ENCODE results near the gene BRAF. TPM values are rescaled to one million over a fixed set of nuclear protein-coding genes. Genes with fewer than 3 reads are reported as not detected.

The BRAF gene
- total RNA-seq, 1 donor from 2014 or later, result 13.3 TPM

DNA sequence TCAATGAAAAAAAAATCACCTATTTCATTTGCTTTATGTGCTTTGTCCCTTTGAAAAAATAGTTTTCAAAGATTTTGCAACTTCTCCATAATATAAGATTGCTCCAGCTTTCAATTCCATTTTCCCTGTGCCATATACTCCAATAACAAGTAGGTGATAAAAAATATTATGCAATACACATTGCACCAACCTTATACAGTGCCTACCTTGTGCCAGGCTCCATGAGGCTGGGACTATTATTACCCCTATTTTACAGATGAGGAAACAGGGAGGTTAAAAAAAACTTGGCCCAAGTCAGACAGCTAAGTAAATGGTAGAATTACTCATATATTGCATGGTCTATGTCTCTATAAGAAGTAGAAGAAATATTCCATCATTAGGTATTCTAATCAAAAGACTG, 57.8 kb downstream of the BRAF start:
- DNase-seq (ENCODE audit: low read depth), result no peak
- Histone ChIP-seq H3K36me3 (ENCODE audit: control insufficient read depth, insufficient read depth, low read length) (no peaks in the 10 kb centered on the region), H3K4me3 (ENCODE audit: low read depth, low read length) (no peak overlapping the region), H3K27me3 (ENCODE audit: control insufficient read depth, insufficient read depth, low read length) (no peaks in the 10 kb centered on the region)
- TF ChIP-seq, protein P1, sequence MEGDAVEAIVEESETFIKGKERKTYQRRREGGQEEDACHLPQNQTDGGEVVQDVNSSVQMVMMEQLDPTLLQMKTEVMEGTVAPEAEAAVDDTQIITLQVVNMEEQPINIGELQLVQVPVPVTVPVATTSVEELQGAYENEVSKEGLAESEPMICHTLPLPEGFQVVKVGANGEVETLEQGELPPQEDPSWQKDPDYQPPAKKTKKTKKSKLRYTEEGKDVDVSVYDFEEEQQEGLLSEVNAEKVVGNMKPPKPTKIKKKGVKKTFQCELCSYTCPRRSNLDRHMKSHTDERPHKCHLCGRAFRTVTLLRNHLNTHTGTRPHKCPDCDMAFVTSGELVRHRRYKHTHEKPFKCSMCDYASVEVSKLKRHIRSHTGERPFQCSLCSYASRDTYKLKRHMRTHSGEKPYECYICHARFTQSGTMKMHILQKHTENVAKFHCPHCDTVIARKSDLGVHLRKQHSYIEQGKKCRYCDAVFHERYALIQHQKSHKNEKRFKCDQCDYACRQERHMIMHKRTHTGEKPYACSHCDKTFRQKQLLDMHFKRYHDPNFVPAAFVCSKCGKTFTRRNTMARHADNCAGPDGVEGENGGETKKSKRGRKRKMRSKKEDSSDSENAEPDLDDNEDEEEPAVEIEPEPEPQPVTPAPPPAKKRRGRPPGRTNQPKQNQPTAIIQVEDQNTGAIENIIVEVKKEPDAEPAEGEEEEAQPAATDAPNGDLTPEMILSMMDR (IDR thresholded peaks at IDR 0.05; ENCODE audit: insufficient read depth, low read length, poor library complexity, severe bottlenecking), result no peak

DNA sequence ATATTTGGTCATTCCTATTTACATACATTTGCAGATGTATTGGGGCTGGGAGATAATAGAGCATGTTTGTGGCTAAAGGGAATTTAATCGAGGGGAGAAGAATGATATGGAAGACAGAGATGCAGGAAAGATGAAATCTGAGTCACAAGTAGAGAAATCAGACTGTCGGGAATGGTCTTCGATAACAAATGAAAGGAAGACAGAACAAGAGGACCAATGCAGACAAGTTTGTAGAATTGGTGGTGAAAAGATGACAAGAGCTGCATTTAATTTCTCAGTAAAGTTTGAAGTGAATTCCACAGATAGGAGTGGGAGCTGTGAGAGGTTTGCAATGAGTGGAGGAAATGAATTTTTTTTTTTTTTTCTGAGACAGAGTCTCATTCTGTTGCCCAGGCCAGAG, 60.0 kb downstream of the BRAF start:
- TF ChIP-seq, protein P1 (IDR thresholded peaks at IDR 0.05; ENCODE audit: insufficient read depth, low read length, poor library complexity, severe bottlenecking), result no peak
- DNase-seq (ENCODE audit: low read depth), result no peak

DNA sequence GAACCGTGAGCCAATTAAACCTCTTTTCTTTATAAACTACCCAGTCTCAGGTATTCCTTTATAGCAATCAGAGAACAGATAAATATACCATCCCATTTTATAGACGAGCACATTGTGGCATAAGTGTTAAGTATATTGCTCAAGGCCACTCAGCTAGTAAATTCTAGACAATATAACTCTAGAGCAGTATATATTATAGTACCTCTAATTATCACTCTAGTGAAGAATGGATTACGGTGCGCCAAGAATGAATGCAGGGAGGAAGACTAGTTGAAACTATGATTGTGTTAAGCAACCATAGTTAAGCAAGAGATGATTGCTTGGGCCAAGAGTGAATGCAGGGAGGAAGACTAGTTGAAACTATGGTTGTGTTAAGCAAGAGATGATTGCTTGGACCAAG, 60.9 kb downstream of the BRAF start:
- no peaks in the 10 kb centered on the region for H3K27me3 ChIP-seq (ENCODE audit: control insufficient read depth, insufficient read depth, low read length)
- DNase-seq (ENCODE audit: low read depth), result no peak
- H3K36me3 ChIP-seq (ENCODE audit: control insufficient read depth, insufficient read depth, low read length), result no peaks in the 10 kb centered on the region
- TF ChIP-seq, protein P1 (IDR thresholded peaks at IDR 0.05; ENCODE audit: insufficient read depth, low read length, poor library complexity, severe bottlenecking), result no peak
- no peak overlapping the region for H3K4me3 ChIP-seq (ENCODE audit: low read depth, low read length)

More for the DNA sequence above, 60.0 kb downstream of the BRAF start:
- Histone ChIP-seq H3K4me3 (ENCODE audit: low read depth, low read length) (no peak overlapping the region), H3K36me3 (ENCODE audit: control insufficient read depth, insufficient read depth, low read length) (no peaks in the 10 kb centered on the region), H3K27me3 (ENCODE audit: control insufficient read depth, insufficient read depth, low read length) (no peaks in the 10 kb centered on the region)

DNA sequence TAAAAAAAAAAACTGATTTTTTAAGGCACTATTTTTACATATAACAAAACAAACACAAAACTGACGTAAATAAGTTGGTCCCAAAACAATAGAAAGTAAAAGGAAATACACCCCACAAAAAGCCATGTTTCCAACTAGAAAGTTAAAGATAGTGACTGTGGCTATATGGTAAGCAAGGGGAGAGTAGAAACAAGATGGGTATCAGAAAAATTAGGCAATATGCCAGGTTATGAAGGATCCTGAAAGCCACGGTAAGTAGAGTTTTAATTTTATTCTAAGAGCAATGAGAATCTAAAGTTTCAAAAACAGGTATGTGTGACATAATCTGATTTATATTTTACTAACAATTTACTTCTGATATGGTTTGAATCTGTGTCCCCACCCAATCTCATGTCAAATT, 61.5 kb downstream of the BRAF start:
- Histone ChIP-seq H3K36me3 (ENCODE audit: control insufficient read depth, insufficient read depth, low read length) (no peaks in the 10 kb centered on the region), H3K4me3 (ENCODE audit: low read depth, low read length) (no peak overlapping the region), H3K27me3 (ENCODE audit: control insufficient read depth, insufficient read depth, low read length) (no peaks in the 10 kb centered on the region)
- DNase-seq (ENCODE audit: low read depth), result no peak
- TF ChIP-seq, protein P1 (IDR thresholded peaks at IDR 0.05; ENCODE audit: insufficient read depth, low read length, poor library complexity, severe bottlenecking), result no peak

DNA sequence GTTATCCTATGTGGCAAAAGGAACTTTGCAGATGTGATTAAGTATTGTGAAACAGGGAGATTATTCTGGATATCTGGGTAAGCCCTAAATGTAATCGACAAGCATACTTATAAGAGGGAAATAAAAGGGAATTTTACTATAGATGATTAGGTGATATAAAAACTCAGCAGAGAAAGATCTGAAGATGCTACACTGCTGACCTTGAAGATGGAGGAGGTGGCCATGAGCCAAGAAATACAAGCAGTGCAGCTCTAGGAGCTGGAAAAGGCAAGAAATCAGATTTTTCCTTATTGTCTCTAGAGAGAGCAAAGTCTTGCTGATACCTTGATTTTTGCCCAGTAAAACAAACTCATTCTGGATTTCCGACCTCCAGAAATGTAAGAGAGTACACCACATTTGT, 67.7 kb downstream of the BRAF start:
- no peaks in the 10 kb centered on the region for H3K36me3 ChIP-seq (ENCODE audit: control insufficient read depth, insufficient read depth, low read length)
- TF ChIP-seq, protein P1 (IDR thresholded peaks at IDR 0.05; ENCODE audit: insufficient read depth, low read length, poor library complexity, severe bottlenecking), result no peak
- no peak overlapping the region for H3K4me3 ChIP-seq (ENCODE audit: low read depth, low read length)
- no peak for DNase-seq (ENCODE audit: low read depth)
- no peaks in the 10 kb centered on the region for H3K27me3 ChIP-seq (ENCODE audit: control insufficient read depth, insufficient read depth, low read length)

DNA sequence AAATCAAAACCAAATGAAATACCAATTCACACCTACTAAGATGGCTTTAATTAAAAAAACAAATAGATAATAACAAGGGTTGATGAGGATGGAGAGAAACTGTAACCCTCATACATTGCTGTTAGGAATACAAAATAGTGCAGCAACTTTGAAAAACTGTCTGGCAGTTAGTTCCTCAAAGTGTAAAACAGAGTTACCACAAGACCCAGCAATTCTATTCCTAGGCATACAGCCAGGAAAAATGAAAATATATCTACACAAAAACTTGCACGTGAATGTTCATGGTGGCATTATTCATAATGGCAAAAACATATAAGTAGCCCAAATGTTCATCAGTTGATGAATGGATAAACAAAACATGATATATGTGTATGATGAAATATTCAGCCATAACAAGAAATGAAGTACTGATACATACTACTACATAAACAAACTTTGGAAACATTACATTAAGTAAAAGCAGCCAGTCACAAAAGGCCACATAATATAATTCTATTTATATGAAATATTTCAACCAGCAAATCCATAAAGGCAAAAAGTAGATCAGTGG, 83.5 kb downstream of the BRAF start:
- H3K27me3 ChIP-seq (ENCODE audit: control insufficient read depth, insufficient read depth, low read length), result no peaks in the 10 kb centered on the region
- no peak for DNase-seq (ENCODE audit: low read depth)
- TF ChIP-seq, protein P1 (IDR thresholded peaks at IDR 0.05; ENCODE audit: insufficient read depth, low read length, poor library complexity, severe bottlenecking), result no peak
- H3K4me3 ChIP-seq (ENCODE audit: low read depth, low read length), result no peak overlapping the region
- no peaks in the 10 kb centered on the region for H3K36me3 ChIP-seq (ENCODE audit: control insufficient read depth, insufficient read depth, low read length)
